ENCODE data around the gene UTP18. TPM values are rescaled to one million over a fixed set of nuclear protein-coding genes. Genes with fewer than 3 reads are reported as not detected.
A peak's percentile ranks its signal among the peaks of the same experiment; 100 is the strongest.

UTP18 gene
- total RNA-seq = 10 to 100 TPM; 21.1 to 31.0 TPM
- polyA plus RNA-seq (ENCODE audit: insufficient read length in 6 of 6) = 10 to 100 TPM; 36.8 to 52.9 (median 41.4) TPM
- long read RNA-seq, donor 1, transcript UTP18-201 (14 exons, 1,894 nt) = major isoform, 9 of 9 reads
- long read RNA-seq, donor 1, partial matches to known transcripts = 0 of 9 reads
- long read RNA-seq, donor 1, other reads (novel, unspliced or antisense) = 0 of 9 reads
- long read RNA-seq, donor 2, transcript UTP18-201 (14 exons, 1,894 nt) = major isoform, 14 of 14 reads
- long read RNA-seq, donor 2, partial matches to known transcripts = 0 of 14 reads
- long read RNA-seq, donor 2, other reads (novel, unspliced or antisense) = 0 of 14 reads
- long read RNA-seq, donor 3, transcript UTP18-201 (14 exons, 1,894 nt) = major isoform, 11 of 11 reads
- long read RNA-seq, donor 3, partial matches to known transcripts = 0 of 11 reads
- long read RNA-seq, donor 3, other reads (novel, unspliced or antisense) = 0 of 11 reads
- long read RNA-seq, donor 4, transcript UTP18-201 (14 exons, 1,894 nt) = major isoform, 11 of 15 reads
- long read RNA-seq, donor 4, partial matches to known transcripts = 4 of 15 reads
- long read RNA-seq, donor 4, other reads (novel, unspliced or antisense) = 0 of 15 reads
- long read RNA-seq, donor 5, transcript UTP18-201 (14 exons, 1,894 nt) = major isoform, 7 of 7 reads
- long read RNA-seq, donor 5, partial matches to known transcripts = 0 of 7 reads
- long read RNA-seq, donor 5, other reads (novel, unspliced or antisense) = 0 of 7 reads
- long read RNA-seq, donor 6, transcript UTP18-201 (14 exons, 1,894 nt) = major isoform, 5 of 5 reads
- long read RNA-seq, donor 6, partial matches to known transcripts = 0 of 5 reads
- long read RNA-seq, donor 6, other reads (novel, unspliced or antisense) = 0 of 5 reads
- long read RNA-seq, donor 7, transcript UTP18-201 (14 exons, 1,894 nt) = major isoform, 11 of 11 reads
- long read RNA-seq, donor 7, partial matches to known transcripts = 0 of 11 reads
- long read RNA-seq, donor 7, other reads (novel, unspliced or antisense) = 0 of 11 reads
- long read RNA-seq, donor 8, transcript UTP18-201 (14 exons, 1,894 nt) = major isoform, 10 of 10 reads
- long read RNA-seq, donor 8, partial matches to known transcripts = 0 of 10 reads
- long read RNA-seq, donor 8, other reads (novel, unspliced or antisense) = 0 of 10 reads
- long read RNA-seq, donor 9 = 0 reads
- long read RNA-seq, donor 10, transcript UTP18-201 (14 exons, 1,894 nt) = major isoform, 20 of 29 reads
- long read RNA-seq, donor 10, partial matches to known transcripts = 6 of 29 reads
- long read RNA-seq, donor 10, other reads (novel, unspliced or antisense) = 3 of 29 reads
- long read RNA-seq, donor 11 = 0 reads
- long read RNA-seq, donor 12, transcript UTP18-201 (14 exons, 1,894 nt) = major isoform, 8 of 8 reads
- long read RNA-seq, donor 12, partial matches to known transcripts = 0 of 8 reads
- long read RNA-seq, donor 12, other reads (novel, unspliced or antisense) = 0 of 8 reads

GRCh38 chr17:51260237-51261023 is at the start of gene UTP18:
TSS of gene UTP18 (plus strand) at chr17:51260546. CDS start at chr17:51260585, 39 bp downstream.
- peak; percentile 95 for ATAC-seq
- DNase-seq = peak; percentile 98 to 99 (median 98)
- peak within 1 kb of the TSS; percentile 96 to 98 for H3K27ac ChIP-seq
- no peaks in the 10 kb centered on the region for H3K27me3 ChIP-seq
- intact Hi-C loops (cut with DNase I) = no loop called here
- peaks cover 15 to 66% of the 10 kb centered on the region in 2 donors for H3K4me1 ChIP-seq
- peak within 1 kb of the TSS; percentile 80 to 91 for H3K4me3 ChIP-seq
- H3K36me3 ChIP-seq = peaks cover 0 to 21% of the 10 kb centered on the region in 2 donors
- TF ChIP-seq, protein P1, sequence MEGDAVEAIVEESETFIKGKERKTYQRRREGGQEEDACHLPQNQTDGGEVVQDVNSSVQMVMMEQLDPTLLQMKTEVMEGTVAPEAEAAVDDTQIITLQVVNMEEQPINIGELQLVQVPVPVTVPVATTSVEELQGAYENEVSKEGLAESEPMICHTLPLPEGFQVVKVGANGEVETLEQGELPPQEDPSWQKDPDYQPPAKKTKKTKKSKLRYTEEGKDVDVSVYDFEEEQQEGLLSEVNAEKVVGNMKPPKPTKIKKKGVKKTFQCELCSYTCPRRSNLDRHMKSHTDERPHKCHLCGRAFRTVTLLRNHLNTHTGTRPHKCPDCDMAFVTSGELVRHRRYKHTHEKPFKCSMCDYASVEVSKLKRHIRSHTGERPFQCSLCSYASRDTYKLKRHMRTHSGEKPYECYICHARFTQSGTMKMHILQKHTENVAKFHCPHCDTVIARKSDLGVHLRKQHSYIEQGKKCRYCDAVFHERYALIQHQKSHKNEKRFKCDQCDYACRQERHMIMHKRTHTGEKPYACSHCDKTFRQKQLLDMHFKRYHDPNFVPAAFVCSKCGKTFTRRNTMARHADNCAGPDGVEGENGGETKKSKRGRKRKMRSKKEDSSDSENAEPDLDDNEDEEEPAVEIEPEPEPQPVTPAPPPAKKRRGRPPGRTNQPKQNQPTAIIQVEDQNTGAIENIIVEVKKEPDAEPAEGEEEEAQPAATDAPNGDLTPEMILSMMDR (IDR thresholded peaks at IDR 0.05) = no peak
- H3K9me3 ChIP-seq = no peaks in the 10 kb centered on the region

DNA sequence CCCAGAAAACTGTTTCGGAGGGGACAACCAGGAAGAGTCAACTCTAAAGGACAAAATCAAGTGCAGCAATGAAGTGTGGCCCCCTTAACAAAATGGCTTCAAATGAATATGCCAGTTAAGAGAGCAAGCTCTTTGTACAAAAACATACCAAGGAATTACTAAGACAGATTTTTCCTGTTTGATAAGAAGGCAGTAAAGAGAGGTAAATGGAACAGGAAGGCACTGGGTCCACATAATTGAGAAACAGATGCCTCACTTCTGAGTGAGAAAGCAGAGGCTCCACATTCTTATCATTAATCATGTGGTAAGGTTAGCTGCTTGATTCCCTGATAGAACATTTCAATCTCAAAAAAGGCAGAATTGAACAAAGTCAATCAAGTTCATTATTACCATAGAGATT is 45.4 kb upstream of the UTP18 start:
- no peak for ATAC-seq
- H3K36me3 ChIP-seq = peaks cover 0 to 73% of the 10 kb centered on the region in 2 donors

GRCh38 chr17:51217946-51218345 is 42.4 kb upstream of the UTP18 start:
- DNase-seq (no peak), ATAC-seq (no peak)
- no peaks in the 10 kb centered on the region for H3K27me3 ChIP-seq
- TF ChIP-seq, protein P1 (IDR thresholded peaks at IDR 0.05) = no peak
- H3K36me3 ChIP-seq = peaks cover 0 to 77% of the 10 kb centered on the region in 2 donors
- H3K27ac ChIP-seq = no peak overlapping the region
- H3K9me3 ChIP-seq = no peaks in the 10 kb centered on the region
- no peak overlapping the region for H3K4me3 ChIP-seq
- intact Hi-C loops (cut with DNase I) = no loop called here
- H3K4me1 ChIP-seq = no peaks in the 10 kb centered on the region

More for the DNA sequence above, 45.4 kb upstream of the UTP18 start:
- H3K4me1 ChIP-seq = no peaks in the 10 kb centered on the region
- intact Hi-C loops (cut with DNase I) = no loop called here
- DNase-seq = no peak
- TF ChIP-seq, protein P1 (IDR thresholded peaks at IDR 0.05) = no peak
- H3K9me3 ChIP-seq = no peaks in the 10 kb centered on the region
- H3K27me3 ChIP-seq = no peaks in the 10 kb centered on the region
- H3K4me3 ChIP-seq = no peak overlapping the region
- no peak overlapping the region for H3K27ac ChIP-seq

DNA sequence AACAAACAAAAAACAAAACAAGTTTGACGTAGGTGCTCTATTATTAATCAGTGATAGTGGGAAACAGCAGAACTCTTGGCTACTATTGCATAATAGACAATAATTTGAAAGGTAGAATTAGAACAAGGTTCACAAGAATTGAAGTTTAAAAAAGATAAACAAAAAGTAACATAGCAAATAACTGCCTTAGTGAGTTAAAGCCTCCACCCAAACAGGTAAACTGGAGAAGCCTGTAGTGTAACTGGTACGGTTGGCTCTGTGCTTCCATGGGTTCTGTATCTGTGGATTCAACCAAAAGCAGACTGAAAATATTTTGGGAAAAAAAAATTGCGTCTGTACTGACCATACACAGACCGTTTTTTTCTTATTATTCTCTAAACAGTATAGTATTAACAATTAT is 39.0 kb upstream of the UTP18 start:
- ATAC-seq (no peak), DNase-seq (no peak)
- TF ChIP-seq, protein P1 (IDR thresholded peaks at IDR 0.05) = no peak
- Histone ChIP-seq H3K9me3 (no peaks in the 10 kb centered on the region), H3K4me1 (no peaks in the 10 kb centered on the region), H3K36me3 (peaks cover 0 to 66% of the 10 kb centered on the region in 2 donors), H3K27ac (no peak overlapping the region), H3K27me3 (no peaks in the 10 kb centered on the region), H3K4me3 (no peak overlapping the region)
- intact Hi-C loops (cut with DNase I) = no loop called here
